ENCODE data around the gene CAMK1G. TPM values are rescaled to one million over a fixed set of nuclear protein-coding genes. Genes with fewer than 3 reads are reported as not detected.
A peak's percentile ranks its signal among the peaks of the same experiment; 100 is the strongest.

Gene CAMK1G
- total RNA-seq, 1 experiment from 2014 or later = not detected

GRCh38 chr1:209650454-209650853, 66.9 kb downstream of the CAMK1G start (continued):
- TF ChIP-seq REST (IDR thresholded peaks at IDR 0.05; ENCODE audit: low read depth) (no peak), EZH2phosphoT487 (IDR thresholded peaks at IDR 0.05; ENCODE audit: borderline replicate concordance) (no peak), YY1 (IDR thresholded peaks at IDR 0.05; ENCODE audit: extremely low read depth, insufficient replicate concordance, low read depth, low read length) (no peak), ATF3 (IDR thresholded peaks at IDR 0.05) (no peak), TCF7L2 (IDR thresholded peaks at IDR 0.05; ENCODE audit: borderline replicate concordance, extremely low read depth, insufficient read depth, insufficient read length) (no peak)

- Histone ChIP-seq H3K79me2 (ENCODE audit: insufficient read depth, low read length) (0 out of 2 replicates have a peak, but pooled peaks cover 6% of the 10 kb centered on the region), H3K4me1 (ENCODE audit: control insufficient read depth in 1 of 2, insufficient read depth in 2 of 2, low read length in 2 of 2) (peaks cover 63 to 89% of the 10 kb centered on the region in 2 experiments), H3K27me3 (ENCODE audit: insufficient read depth, low read length) (no peaks in the 10 kb centered on the region), H3K27ac (ENCODE audit: low read depth, low read length) (peak overlapping the region; percentile 46), H3K4me2 (ENCODE audit: low read length) (peak overlapping the region; percentile 88), H3K9me2 (ENCODE audit: insufficient read depth) (no peaks in the 10 kb centered on the region), H2AFZ (ENCODE audit: low read depth, low read length, poor library complexity, severe bottlenecking) (no peak overlapping the region), H3K9me3 (ENCODE audit: control insufficient read depth in 1 of 2, insufficient read depth in 1 of 2, low read depth in 1 of 2, low read length in 2 of 2) (no peaks in the 10 kb centered on the region), H3K36me3 (ENCODE audit: control insufficient read depth in 1 of 2, insufficient read depth in 2 of 2, low read length in 2 of 2) (peaks cover 0 to 3% of the 10 kb centered on the region in 2 experiments; a peak in 1 of 4 replicates), H3K9ac (ENCODE audit: low read length) (peak overlapping the region; percentile 72), H4K20me1 (ENCODE audit: insufficient read depth) (no peaks in the 10 kb centered on the region), H3K4me3 (replicated peaks in 1 of 2; ENCODE audit: low read depth in 1 of 2, low read length in 2 of 2) (peak overlapping the region; percentile 46 to 57)
- ATAC-seq (peak; percentile 70), DNase-seq (ENCODE audit: low read depth, low spot score) (peak; percentile 67)
- POLR2A ChIA-PET = no interaction called here
- RAD21 ChIA-PET (ENCODE audit: low non-redundant PET in 1 of 2, low total read pairs in 2 of 2, uncharacterized antibody in 2 of 2, unreplicated experiment in 2 of 2) = no interaction called here
- TF ChIP-seq ZFX (IDR thresholded peaks at IDR 0.05) (0 out of 2 replicates have a peak, but pooled peaks have one; percentile 2), POLR2AphosphoS5 (IDR thresholded peaks at IDR 0.05; ENCODE audit: low read depth, low read length) (peak; percentile 52; the same call in 1 of the 2 replicates), YY1 (IDR thresholded peaks at IDR 0.05; ENCODE audit: extremely low read depth, insufficient replicate concordance, low read depth, low read length) (peak; percentile 57), JUND (IDR thresholded peaks at IDR 0.05) (no peak)
- intact Hi-C loops (cut with micrococcal nuclease) = no loop called here
- BruUV-seq (replicated peaks) = no TSS peak
- CTCF ChIA-PET = interaction anchor here (2.1 kb wide), 1 partner anchor 24 kb away, joined by 8 read pairs; no protein-coding TSS in a partner anchor
Measured at GRCh38 chr1:209651138-209651587, 67.6 kb downstream of the CAMK1G start.
